ENCODE measurements around the gene TRIM39. TPM values are rescaled to one million over a fixed set of nuclear protein-coding genes. Genes with fewer than 3 reads are reported as not detected.

The TRIM39 gene
- total RNA-seq, 4 donors from 2014 or later = 3.2 to 29.7 (median 18.7) TPM

DNA sequence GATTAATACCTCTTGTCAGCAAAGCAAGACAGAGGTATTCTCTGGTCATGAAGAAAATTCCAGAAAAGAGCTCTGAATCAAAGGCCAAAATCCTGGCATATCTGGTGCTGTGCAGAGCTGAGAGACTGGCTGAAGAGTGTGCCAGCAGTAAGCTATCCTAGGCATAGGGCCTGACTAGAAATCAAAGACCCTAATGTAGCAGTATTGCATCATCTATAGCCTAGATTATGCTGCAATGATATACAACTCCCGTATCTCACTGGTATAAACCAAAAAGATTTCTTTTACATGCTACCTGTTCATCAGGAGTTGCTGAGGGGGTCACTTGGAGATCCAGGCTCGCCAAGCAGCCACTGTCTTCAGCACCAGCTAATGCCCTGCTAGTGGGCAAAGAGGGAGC, 30.9 kb upstream of the TRIM39 start:
- Histone ChIP-seq H3K9me3 (no peaks in the 10 kb centered on the region), H3K36me3 (no peaks in the 10 kb centered on the region), H3K4me3 (no peak overlapping the region), H3K27ac (no peak overlapping the region), H3K4me1 (no peaks in the 10 kb centered on the region), H3K27me3 (no peaks in the 10 kb centered on the region)
- no peak for TF ChIP-seq POLR2A (IDR thresholded peaks at IDR 0.05)
- TF ChIP-seq, protein P1, sequence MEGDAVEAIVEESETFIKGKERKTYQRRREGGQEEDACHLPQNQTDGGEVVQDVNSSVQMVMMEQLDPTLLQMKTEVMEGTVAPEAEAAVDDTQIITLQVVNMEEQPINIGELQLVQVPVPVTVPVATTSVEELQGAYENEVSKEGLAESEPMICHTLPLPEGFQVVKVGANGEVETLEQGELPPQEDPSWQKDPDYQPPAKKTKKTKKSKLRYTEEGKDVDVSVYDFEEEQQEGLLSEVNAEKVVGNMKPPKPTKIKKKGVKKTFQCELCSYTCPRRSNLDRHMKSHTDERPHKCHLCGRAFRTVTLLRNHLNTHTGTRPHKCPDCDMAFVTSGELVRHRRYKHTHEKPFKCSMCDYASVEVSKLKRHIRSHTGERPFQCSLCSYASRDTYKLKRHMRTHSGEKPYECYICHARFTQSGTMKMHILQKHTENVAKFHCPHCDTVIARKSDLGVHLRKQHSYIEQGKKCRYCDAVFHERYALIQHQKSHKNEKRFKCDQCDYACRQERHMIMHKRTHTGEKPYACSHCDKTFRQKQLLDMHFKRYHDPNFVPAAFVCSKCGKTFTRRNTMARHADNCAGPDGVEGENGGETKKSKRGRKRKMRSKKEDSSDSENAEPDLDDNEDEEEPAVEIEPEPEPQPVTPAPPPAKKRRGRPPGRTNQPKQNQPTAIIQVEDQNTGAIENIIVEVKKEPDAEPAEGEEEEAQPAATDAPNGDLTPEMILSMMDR (IDR thresholded peaks at IDR 0.05) = no peak
- intact Hi-C loops (cut with DNase I; ENCODE audit: low total_unique reads) = no loop called here
- no peak for DNase-seq

DNA sequence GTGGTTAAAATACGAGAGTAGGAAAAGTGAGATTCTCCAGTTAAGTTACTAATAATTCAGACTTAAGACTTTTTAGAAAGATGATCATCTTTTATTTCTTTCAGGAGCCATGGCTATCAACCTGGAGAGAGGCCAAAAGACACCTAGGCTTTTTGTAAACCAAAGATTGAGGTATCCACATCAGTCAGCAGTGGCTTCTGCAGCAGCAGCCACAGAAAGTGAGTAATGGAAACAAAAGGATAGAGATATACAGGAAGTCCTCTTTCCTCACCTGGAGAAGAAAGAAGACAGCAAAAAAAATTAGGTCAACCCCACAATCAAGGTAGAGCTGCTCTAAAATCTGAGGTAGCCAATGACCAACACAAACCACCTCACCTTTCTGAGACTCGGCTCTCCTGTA, 22.7 kb upstream of the TRIM39 start:
- no peaks in the 10 kb centered on the region for H3K4me1 ChIP-seq
- no peak overlapping the region for H3K27ac ChIP-seq
- H3K9me3 ChIP-seq = no peaks in the 10 kb centered on the region
- H3K4me3 ChIP-seq = no peak overlapping the region
- H3K27me3 ChIP-seq = no peaks in the 10 kb centered on the region
- intact Hi-C loops (cut with DNase I; ENCODE audit: low total_unique reads) = no loop called here
- TF ChIP-seq POLR2A (IDR thresholded peaks at IDR 0.05) = no peak
- TF ChIP-seq, protein P1 (IDR thresholded peaks at IDR 0.05) = no peak
- no peaks in the 10 kb centered on the region for H3K36me3 ChIP-seq
- DNase-seq = no peak

DNA sequence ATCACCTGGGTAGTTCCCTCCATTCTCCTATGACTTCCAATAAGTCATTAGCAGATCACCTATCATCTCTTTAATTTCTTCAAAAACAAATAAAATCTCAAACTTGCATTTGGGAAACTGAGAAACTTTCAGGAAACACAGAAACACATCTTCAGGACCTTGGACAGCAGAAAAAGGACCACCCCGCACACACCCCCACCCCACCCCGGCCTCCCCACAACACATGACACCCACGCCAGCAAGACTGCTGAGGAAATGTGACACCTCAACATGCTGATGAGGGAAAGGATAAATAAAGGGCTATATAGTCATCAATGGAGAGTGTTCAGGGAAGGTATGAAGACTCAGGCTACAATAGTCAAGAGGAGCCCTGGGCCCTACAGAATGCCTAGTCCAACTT, 15.6 kb upstream of the TRIM39 start:
- intact Hi-C loops (cut with DNase I; ENCODE audit: low total_unique reads) = no loop called here
- Histone ChIP-seq H3K9me3 (no peaks in the 10 kb centered on the region), H3K4me3 (no peak overlapping the region), H3K4me1 (no peaks in the 10 kb centered on the region), H3K27ac (no peak overlapping the region), H3K27me3 (no peaks in the 10 kb centered on the region), H3K36me3 (no peaks in the 10 kb centered on the region)
- TF ChIP-seq POLR2A (IDR thresholded peaks at IDR 0.05) = no peak
- TF ChIP-seq, protein P1 (IDR thresholded peaks at IDR 0.05) = no peak
- DNase-seq = no peak

DNA sequence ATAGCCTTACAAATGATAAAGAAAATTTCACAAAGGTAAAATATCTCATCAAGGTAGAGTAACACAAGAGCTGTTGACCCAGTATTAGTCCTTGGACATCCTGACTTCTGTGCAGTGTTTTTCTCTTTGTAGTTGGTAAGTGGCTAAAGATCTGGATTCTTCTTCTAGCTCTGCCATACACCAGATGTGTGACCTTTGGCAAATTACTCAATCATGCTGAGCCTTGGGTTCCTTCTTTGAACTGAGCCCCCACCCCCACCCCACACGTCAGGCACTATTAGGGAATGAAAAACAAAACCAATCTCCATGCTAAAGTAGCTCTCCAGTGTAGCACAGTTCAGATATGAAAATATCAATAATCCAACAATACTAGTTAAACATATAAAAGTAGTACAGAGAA, 15.1 kb upstream of the TRIM39 start:
- intact Hi-C loops (cut with DNase I; ENCODE audit: low total_unique reads) = no loop called here
- no peaks in the 10 kb centered on the region for H3K4me1 ChIP-seq
- TF ChIP-seq, protein P1 (IDR thresholded peaks at IDR 0.05) = no peak
- no peak for TF ChIP-seq POLR2A (IDR thresholded peaks at IDR 0.05)

DNA sequence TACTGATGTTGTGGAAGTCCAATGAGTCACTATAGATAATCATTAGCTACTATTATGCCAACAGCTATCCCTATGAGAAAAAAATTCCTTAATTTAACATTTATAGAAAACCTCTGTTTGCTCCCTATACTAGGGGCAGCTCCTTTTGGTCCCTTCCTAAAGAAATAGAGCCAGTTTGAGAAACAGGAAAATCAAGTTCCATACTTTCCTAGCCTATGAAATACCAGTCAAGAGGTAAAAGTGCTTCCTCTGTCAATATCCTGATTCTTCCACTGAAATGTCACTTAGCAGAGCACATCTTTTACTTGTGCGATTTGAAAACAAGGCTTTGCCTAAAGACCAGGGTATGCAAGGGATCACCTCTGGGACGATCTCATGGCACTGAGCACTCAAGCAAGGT, 14.5 kb upstream of the TRIM39 start:
- intact Hi-C loops (cut with DNase I; ENCODE audit: low total_unique reads) = no loop called here
- no peak for TF ChIP-seq POLR2A (IDR thresholded peaks at IDR 0.05)
- TF ChIP-seq, protein P1 (IDR thresholded peaks at IDR 0.05) = no peak
- Histone ChIP-seq H3K9me3 (no peaks in the 10 kb centered on the region), H3K4me3 (no peak overlapping the region), H3K27me3 (no peaks in the 10 kb centered on the region), H3K36me3 (no peaks in the 10 kb centered on the region), H3K27ac (no peak overlapping the region), H3K4me1 (no peaks in the 10 kb centered on the region)
- no peak for DNase-seq

More for the DNA sequence above, 15.1 kb upstream of the TRIM39 start:
- DNase-seq = no peak
- Histone ChIP-seq H3K9me3 (no peaks in the 10 kb centered on the region), H3K27ac (no peak overlapping the region), H3K36me3 (no peaks in the 10 kb centered on the region), H3K4me3 (no peak overlapping the region), H3K27me3 (no peaks in the 10 kb centered on the region)

All from uterus (tissue), 4 donors.